ENCODE measurements around the gene C17orf113.
"Not testable (repeated sequence)": the region's sequence is repeated elsewhere in the genome, so short reads cannot be mapped to it uniquely, and the experiment has no call there.

Gene C17orf113

DNA sequence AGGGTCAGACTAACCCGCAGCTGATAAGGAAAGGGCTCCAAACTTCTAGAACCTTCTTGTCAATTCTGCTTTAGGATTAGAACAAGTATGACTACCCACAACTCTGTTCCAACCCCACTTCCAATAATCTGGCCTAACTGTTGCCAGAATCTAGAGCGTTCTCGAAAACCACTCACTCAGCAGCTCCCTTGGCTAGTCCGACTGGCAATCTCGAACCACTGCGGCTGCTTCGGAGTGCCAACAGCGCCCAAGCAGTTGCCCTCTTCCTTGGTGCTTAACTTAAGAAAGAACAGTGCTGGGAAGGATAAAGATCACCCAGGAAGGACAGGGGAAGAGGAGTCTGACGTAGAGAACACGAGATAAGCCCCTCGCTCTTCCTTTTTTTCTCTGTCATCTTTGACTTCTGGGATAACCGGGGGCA, 34.0 kb downstream of the C17orf113 start:
- DNase-seq, result no peak

DNA sequence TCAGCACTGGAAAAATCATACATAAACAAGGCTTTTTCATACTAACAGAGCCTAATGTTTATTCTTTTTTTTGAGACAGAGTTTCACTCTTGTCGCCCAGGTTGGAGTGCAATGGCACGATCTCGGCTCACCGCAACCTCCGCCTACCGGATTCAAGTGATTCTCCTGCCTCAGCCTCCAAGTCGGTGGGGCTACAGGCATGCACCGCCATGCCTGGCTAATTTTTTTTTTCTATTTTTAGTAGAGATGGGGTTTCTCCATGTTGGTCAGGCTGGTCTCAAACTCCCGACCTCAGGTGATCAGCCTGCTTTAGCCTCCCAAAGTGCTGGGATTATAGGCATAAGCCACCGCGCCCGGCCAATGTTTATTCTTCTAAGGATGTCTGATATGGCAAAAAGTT, 36.7 kb downstream of the C17orf113 start:
- DNase-seq, result not testable (repeated sequence)

GRCh38 chr17:42012363-42012762, 38.0 kb downstream of the C17orf113 start:
- not testable (repeated sequence) for DNase-seq

DNA sequence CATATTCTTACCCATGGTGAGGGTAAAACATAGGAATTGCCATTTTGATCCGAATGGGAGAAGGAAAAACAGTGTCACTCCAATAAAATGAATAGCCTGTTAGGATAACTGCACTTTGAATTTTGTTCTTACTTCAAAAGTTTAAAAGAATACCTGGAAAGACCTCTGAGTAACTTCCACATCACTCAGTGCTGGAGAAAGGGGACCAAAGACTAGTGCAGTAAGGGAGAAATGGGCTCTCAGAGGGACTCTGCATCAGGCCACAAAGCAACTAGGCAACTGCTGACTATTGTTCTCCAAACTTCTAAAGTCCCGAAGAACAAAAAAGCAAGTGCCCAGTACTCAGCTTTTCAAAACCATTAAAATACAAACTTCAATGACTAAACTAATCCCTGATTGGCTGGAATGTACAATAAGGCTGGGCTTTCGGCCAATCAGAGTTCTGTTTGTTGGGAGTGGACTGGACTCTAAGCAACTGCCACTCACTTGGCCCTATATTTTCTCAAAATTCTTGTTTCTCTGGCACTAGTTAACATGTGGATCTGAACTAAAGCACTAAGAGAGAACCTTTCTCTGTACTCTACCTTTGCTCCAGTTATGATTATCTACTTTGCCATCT, 39.4 kb downstream of the C17orf113 start:
- no peak for DNase-seq

DNA sequence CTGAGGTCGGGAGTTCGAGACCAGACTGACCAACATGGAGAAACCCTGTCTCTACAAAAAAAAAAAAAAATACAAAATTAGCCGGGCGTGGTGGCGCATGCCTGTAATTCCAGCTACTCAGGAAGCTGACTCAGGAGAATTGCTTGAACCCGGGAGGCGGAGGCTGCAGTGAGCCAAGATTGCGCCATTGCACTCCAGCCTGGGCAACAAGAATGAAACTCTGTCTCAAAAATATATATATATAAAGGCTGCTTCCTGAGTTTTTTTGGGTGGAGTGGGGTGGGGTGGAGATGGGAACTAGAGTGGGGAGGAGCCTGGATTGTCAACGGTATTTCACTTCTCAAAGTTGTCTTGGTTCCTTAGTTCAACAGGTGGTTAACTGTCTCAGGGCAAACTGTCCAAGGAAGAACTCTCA, 40.1 kb downstream of the C17orf113 start:
- not testable (repeated sequence) for DNase-seq

GRCh38 chr17:42009170-42009569, 41.2 kb downstream of the C17orf113 start:
- DNase-seq, result no peak

- no peak for DNase-seq
These were observed 45.2 kb downstream of the C17orf113 start for GRCh38 chr17:42005166-42005565.

DNA sequence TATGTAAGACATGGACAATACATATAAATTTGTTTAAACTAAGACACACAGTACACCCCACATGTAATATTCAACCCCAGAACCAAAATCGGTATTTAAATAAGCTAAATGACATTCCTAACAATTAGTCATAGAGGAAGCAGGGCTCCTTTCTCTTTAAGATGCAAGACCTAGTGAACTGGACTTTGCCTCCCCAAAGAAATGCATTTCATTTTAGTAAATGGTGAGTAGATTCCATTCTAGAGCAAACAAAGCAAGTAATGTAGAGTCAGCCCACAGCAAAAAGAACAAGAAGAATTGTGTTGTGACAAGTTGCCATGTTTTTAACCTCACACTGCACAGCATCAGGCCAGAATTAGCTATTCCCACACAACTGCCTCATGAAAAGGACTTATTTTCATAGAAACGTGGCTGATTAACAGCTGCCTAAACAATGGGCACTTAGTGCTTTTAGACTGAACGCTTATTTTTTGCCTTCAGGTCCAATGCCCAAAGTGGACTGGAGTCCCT, 47.6 kb downstream of the C17orf113 start:
- no peak for DNase-seq

DNA sequence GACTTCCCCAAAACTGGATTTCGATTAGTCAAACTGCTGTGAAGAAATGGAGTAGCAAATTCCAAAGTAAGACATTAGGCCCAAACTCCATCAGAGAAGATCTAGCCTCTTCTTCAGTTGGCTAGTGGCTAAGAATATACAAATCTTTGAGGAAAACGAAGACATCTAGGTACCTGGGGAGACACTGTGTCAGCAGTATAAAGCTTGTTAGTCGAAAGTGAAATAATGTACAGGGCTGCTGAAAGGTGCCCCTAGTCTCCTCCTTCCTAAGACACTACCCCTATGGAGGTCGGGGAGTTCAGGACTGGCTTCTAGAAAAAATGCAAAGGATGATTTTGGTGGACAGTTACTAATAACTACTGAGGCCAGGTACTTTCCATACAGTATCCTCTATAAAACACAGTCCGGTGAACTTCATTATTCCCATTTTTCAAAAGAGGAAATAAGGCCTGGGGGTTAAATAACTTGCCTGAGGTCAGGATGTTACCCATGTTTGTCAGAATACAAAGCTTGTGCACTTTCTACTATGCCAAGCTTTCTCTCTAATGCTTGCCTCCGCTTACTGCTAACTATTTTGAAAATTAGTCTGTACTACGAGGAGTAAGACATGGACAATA, 48.1 kb downstream of the C17orf113 start:
- no peak for DNase-seq

DNA sequence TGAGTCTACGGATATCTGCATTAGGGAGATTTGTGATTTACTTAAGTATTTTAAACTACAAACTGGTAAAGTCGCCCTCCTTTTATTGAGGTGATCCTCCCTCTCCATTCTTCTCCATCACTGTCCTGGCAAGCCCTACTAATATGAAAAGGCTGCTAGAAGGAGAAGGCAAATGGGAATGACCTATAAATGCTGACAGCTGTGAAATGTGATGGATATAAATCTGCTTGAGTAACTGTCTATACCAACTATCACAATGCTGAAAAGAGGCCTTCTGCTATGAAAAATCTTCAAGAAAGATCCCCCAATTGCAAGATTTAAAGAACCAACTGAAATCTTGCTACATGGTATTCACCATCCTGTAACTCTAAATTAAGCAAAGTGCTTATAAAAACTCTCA, 48.7 kb downstream of the C17orf113 start:
- no peak for DNase-seq

GRCh38 chr17:42000413-42001133, 49.8 kb downstream of the C17orf113 start:
- no peak for DNase-seq

- DNase-seq, result no peak
These were observed 51.9 kb downstream of the C17orf113 start for GRCh38 chr17:41998497-41998896.

- no peak for DNase-seq
These were observed 53.6 kb downstream of the C17orf113 start for GRCh38 chr17:41996855-41997164.

DNA sequence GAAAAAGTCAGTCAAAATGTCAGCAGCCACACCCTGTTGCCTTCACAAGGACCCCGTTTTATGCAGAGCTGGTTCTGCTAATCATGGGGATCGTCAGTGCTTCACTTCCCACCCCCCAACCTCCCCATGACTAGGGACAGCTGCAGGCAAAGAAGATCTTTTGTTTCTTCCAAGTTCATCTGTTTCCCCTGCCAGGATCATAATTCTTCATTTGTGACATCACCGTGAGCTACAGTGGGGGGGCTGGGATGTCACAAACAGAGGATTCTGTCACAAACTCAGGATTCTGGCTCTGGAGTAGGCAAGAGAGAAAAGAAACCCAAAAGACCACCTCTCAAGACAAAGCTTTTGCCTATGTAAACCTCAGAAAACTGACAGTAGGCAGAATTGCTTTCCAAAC, 57.8 kb downstream of the C17orf113 start:
- no peak for DNase-seq

GRCh38 chr17:41989702-41990419, 60.5 kb downstream of the C17orf113 start:
- DNase-seq, result no peak

GRCh38 chr17:41988418-41988817, 62.0 kb downstream of the C17orf113 start:
- DNase-seq, result no peak

Measured in NCI-H446 (cell line).